Adrenal gland (tissue), 5 donors: Measurements from ENCODE around the gene MTCH1.

Source experiments
- CTCF ChIP-seq, 6 experiments: fragments of 450-650 bp in 4 of 6; fragments of 200-600 bp in 2 of 6; sonication (generic) in 1 of 6; IDR thresholded peaks; 1 replicate in 5 of 6; 2 replicates in 1 of 6; pipeline versions ENCODE4 v1.5.1 to v1.8.0; 2016 to 2021; ENCODE audit warnings: antibody characterized with exemption in 6 of 6, mild to moderate bottlenecking in 2 of 6, moderate library complexity in 1 of 6
- POLR2A ChIP-seq, 2 donors: fragments of 450-650 bp; IDR thresholded peaks; one replicate each; pipeline ENCODE4 v1.6.1; 2017; ENCODE audit warnings: antibody characterized with exemption in 2 of 2, mild to moderate bottlenecking in 2 of 2, moderate library complexity in 1 of 2
- donor health status: DM: no; HTN: no; CAD: no.

DNA sequence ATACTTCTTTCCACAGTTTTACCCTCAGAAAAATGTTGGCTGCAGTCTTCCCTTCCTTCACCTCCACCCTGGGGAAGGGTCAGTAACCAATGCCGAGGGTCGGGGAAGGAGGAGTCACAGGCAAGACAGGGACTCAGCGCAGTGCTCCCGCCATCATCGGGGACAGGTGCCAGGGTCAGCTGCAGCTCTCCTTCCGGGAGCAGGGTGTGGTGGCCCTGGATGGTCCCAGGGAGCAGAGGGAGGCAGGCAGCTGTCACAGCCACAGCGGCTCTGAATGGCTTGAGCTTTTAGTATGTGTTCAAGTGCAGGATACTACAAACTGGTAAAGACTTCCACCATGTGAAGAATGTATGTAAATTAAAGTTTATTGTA lies 57.5 kb downstream of the MTCH1 start:
- no peak for TF ChIP-seq CTCF (IDR thresholded peaks at IDR 0.05)
- no peak for TF ChIP-seq POLR2A (IDR thresholded peaks at IDR 0.05)
